ENCODE results near the gene PNP. TPM values are rescaled to one million over a fixed set of nuclear protein-coding genes. Genes with fewer than 3 reads are reported as not detected.

Gene PNP
- total RNA-seq, 1 donor from 2014 or later: 17.0 TPM

DNA sequence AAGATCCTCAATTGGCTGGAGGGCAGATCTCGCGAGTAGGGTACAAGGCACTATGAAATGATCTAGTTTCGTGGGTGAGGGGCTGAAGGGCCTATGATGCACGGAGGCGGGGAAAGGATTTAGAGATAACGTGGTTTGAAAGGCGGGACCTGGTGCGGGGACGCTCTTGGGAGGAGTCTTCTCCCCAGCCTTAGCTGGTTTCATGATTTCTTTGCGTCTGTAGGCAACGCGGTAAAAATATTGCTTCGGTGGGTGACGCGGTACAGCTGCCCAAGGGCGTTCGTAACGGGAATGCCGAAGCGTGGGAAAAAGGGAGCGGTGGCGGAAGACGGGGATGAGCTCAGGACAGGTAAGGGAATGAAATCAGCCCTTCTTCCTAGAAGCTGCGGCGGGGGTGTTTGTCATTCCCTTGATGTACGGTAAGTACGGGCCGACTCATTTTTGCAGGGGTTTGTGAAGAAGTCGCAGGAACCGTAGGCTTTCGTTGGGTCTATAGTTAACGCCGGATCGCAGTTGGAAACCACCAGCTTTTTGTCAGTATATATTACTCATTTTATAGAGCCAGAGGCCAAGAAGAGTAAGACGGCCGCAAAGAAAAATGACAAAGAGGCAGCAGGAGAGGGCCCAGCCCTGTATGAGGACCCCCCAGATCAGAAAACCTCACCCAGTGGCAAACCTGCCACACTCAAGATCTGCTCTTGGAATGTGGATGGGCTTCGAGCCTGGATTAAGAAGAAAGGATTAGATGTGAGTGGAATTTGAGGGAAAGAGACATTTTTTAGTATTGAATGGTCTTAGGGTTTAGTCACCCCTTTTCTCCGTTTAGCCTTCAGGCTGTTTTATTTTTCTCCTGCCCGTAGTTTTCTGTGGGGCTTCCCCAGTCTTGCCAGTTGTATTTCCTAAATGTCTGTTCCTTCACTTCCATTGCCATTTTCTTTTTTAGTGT lies 13.6 kb upstream of the PNP start:
- no peak for DNase-seq (ENCODE audit: extremely low spot score, unreplicated experiment)
- Mint-ChIP-seq H3K4me3 (ENCODE audit: unreplicated experiment) (no peak overlapping the region), H3K27me3 (ENCODE audit: unreplicated experiment) (no peaks in the 10 kb centered on the region), H3K9me3 (ENCODE audit: unreplicated experiment) (no peaks in the 10 kb centered on the region), H3K36me3 (ENCODE audit: unreplicated experiment) (peaks cover 37% of the 10 kb centered on the region), H3K27ac (ENCODE audit: unreplicated experiment) (no peak overlapping the region), H3K4me1 (ENCODE audit: unreplicated experiment) (peaks cover 19% of the 10 kb centered on the region)
- TF ChIP-seq CTCF (IDR thresholded peaks at IDR 0.05): no peak

DNA sequence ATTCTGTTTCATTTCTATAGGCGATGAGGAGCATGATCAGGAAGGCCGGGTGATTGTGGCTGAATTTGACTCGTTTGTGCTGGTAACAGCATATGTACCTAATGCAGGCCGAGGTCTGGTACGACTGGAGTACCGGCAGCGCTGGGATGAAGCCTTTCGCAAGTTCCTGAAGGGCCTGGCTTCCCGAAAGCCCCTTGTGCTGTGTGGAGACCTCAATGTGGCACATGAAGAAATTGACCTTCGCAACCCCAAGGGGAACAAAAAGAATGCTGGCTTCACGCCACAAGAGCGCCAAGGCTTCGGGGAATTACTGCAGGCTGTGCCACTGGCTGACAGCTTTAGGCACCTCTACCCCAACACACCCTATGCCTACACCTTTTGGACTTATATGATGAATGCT lies 12.2 kb upstream of the PNP start:
- no peaks in the 10 kb centered on the region for H3K27me3 Mint-ChIP-seq (ENCODE audit: unreplicated experiment)
- peaks cover 21% of the 10 kb centered on the region for H3K4me1 Mint-ChIP-seq (ENCODE audit: unreplicated experiment)
- H3K4me3 Mint-ChIP-seq (ENCODE audit: unreplicated experiment): no peak overlapping the region
- peaks cover 29% of the 10 kb centered on the region for H3K36me3 Mint-ChIP-seq (ENCODE audit: unreplicated experiment)
- H3K9me3 Mint-ChIP-seq (ENCODE audit: unreplicated experiment): no peaks in the 10 kb centered on the region
- no peak overlapping the region for H3K27ac Mint-ChIP-seq (ENCODE audit: unreplicated experiment)
- no peak for DNase-seq (ENCODE audit: extremely low spot score, unreplicated experiment)
- TF ChIP-seq CTCF (IDR thresholded peaks at IDR 0.05): no peak

DNA sequence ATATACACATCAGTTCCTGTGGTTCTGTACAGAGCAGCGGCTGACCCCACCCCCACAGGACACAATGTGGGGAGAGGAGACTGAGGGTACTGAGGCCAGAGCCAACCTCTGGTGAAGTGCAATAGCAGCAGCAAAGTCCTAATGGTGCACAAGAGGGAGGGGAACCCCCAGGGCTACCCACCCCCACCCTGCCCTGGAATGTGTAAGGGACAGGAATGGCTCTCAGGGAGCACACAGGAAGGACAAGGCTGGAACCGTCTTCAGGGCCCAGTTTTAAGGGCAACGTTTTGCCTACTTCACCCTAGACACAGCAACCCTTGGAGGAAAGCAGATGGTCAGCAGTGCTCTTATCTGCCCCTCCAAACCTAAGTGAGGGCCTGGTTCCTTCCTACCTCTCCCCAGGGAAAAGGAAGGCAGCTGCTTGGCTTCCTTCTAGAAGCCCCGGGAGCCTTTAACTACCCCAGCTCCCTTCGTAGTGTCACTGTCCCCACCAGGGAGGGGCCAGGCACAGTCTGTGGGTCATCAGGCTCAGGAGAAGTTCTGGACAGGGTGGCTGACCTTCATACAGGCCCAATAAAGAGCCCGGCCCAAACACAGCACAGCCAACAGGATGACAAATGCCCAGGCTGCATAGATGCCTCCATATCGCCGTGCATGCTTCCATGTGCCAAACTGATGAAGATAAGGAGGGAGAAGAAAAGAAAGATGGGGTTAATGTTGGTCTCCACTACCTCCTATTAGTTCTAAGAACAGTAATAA lies 11.0 kb upstream of the PNP start:
- H3K4me1 Mint-ChIP-seq (ENCODE audit: unreplicated experiment): peaks cover 19% of the 10 kb centered on the region
- no peak overlapping the region for H3K4me3 Mint-ChIP-seq (ENCODE audit: unreplicated experiment)
- no peak for DNase-seq (ENCODE audit: extremely low spot score, unreplicated experiment)
- no peak for TF ChIP-seq CTCF (IDR thresholded peaks at IDR 0.05)
- no peak overlapping the region for H3K27ac Mint-ChIP-seq (ENCODE audit: unreplicated experiment)
- no peaks in the 10 kb centered on the region for H3K27me3 Mint-ChIP-seq (ENCODE audit: unreplicated experiment)
- no peaks in the 10 kb centered on the region for H3K9me3 Mint-ChIP-seq (ENCODE audit: unreplicated experiment)
- H3K36me3 Mint-ChIP-seq (ENCODE audit: unreplicated experiment): peaks cover 26% of the 10 kb centered on the region

DNA sequence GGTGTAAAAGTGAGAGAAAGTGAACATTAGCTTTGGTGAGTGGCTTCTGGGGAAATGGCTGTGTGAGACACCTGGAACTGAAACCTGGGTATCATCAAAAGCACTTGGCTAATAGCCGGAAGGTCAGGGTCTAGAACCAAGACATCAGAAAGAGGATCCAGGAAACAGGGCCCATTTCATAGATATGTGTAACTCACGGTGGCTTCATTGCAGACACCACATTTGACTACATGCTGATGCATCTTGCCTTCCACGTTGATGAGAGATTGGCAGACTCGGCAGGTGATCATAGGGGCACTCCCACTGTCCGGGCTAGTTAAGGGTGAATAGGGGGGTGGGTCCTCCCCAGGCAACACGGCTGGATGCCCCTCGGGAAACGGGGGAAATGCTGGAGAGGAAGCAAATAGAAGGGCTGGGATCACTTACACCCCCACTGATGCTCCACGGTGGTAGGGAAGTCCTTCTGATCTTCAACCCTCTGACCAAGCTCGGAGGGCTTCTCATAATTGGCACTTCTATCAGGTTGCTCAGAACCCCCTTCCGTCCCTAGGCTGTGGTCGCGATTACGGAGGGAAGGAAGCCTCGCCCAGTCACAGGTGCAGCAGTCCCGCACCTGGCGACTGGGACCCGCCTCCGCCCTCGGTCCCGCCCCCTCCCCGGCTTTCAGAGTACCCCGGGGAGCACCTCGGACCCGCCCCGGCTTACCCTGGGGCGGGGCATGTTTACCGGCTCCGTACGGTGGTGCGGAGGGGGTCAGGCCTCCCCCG lies 8.6 kb upstream of the PNP start:
- peak overlapping the region; percentile 81 for H3K27ac Mint-ChIP-seq (ENCODE audit: unreplicated experiment)
- no peak for TF ChIP-seq CTCF (IDR thresholded peaks at IDR 0.05)
- no peaks in the 10 kb centered on the region for H3K9me3 Mint-ChIP-seq (ENCODE audit: unreplicated experiment)
- DNase-seq (ENCODE audit: extremely low spot score, unreplicated experiment): no peak
- peak overlapping the region; percentile 71 for H3K4me3 Mint-ChIP-seq (ENCODE audit: unreplicated experiment)
- peaks cover 16% of the 10 kb centered on the region for H3K4me1 Mint-ChIP-seq (ENCODE audit: unreplicated experiment)
- peaks cover 26% of the 10 kb centered on the region for H3K36me3 Mint-ChIP-seq (ENCODE audit: unreplicated experiment)
- peaks cover 5% of the 10 kb centered on the region for H3K27me3 Mint-ChIP-seq (ENCODE audit: unreplicated experiment)

All from osteocyte (in vitro differentiated cells).